HG03520 (cell line): Measurements from ENCODE around the gene ZC3HAV1.
"Not testable (repeated sequence)": the region's sequence is repeated elsewhere in the genome, so short reads cannot be mapped to it uniquely, and the experiment has no call there.

ENCODE experiments used
- ATAC-seq: cut with Tn5 transposase; IDR thresholded peaks from one replicate; pipeline ENCODE4 v1.9.1; 2021; ENCODE audit warnings: mild to moderate bottlenecking, moderate library complexity; ENCODE audit not compliant: unreplicated experiment

ZC3HAV1 gene

DNA sequence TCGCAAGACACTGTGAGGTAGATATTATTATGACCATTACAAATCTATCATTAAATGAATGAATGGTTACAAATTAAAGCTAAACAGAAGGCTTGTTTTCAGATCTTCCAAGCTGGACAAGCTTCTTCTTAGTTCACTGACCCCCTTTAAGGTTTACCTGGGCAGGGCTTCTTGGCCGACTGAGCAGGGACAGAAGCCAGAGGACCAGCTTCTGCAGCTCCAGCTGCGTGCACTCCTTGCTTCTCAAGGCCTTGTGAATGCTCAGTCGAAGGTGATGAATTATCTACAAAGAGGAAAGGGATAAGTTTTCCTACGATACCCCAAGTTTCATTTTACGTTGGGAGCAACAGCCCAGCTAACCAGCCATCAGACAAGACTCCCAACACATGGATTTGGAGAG lies 83.0 kb downstream of the ZC3HAV1 start:
- no peak for ATAC-seq

- ATAC-seq: not testable (repeated sequence)
Observed at GRCh38 chr7:139025861-139026260, 83.7 kb downstream of the ZC3HAV1 start.

- ATAC-seq: no peak
Observed at GRCh38 chr7:139023076-139023475, 86.4 kb downstream of the ZC3HAV1 start.

DNA sequence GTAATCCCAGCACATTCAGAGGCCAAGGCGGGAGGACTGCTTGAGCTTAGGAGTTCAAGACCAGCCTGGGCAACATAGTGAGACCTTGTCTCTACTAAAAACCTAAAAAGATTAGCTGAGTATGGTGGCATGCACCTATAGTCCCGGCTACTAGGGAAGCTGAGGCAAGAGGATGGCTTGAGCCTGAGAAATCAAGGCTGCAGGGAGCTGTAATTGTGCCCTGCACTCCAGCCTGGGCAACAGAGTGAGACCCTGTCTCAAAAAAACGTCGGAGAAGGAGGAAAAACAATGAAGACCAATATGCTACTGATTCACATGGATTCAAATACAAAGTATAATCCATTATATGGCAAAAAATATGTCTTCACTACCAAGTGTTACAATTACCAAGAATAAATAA lies 87.2 kb downstream of the ZC3HAV1 start:
- ATAC-seq: no peak

DNA sequence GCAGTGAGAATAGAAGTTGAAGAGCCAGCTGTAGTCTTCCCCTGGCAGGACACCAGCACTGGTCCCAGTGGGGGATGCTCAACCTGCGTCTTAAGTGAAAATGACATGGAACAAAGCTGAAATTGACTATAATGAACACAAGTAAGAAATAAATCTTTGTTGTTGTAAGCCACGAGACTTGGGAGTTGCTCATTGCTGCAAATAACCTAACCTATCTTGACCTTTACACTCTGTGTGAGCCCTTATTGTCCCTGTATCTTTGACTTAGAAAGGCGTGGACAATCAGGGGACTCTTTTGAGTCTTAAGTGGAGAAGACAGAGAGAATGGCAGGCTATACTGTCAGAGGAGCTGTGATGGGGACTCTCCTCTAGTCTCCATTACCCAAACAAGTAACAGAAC lies 90.6 kb downstream of the ZC3HAV1 start:
- no peak for ATAC-seq

GRCh38 chr7:139016931-139017511 lies 92.5 kb downstream of the ZC3HAV1 start:
- ATAC-seq: peak; percentile 89

GRCh38 chr7:139011373-139011772 lies 98.1 kb downstream of the ZC3HAV1 start:
- no peak for ATAC-seq

GRCh38 chr7:139004321-139005090 lies 105.0 kb downstream of the ZC3HAV1 start:
- ATAC-seq: no peak

- ATAC-seq: no peak
Observed at GRCh38 chr7:138999414-138999813, 110.1 kb downstream of the ZC3HAV1 start.
